Liver (tissue), 9 donors: ENCODE measurements around the gene CYB561. TPM values are rescaled to one million over a fixed set of nuclear protein-coding genes. Genes with fewer than 3 reads are reported as not detected.

Experiments used
- DNase-seq: peaks from one replicate; pipeline ENCODE4 v3.0.0-alpha.2; 2017; ENCODE audit warnings: low spot score
- H3K27ac ChIP-seq, 2 donors: one replicate each; pipeline ENCODE4 v1.7.0; 2013; ENCODE audit warnings: inconsistent platforms in 2 of 2, low read length in 2 of 2, control low read depth in 1 of 2, low read depth in 1 of 2, mild to moderate bottlenecking in 1 of 2
- H3K27me3 ChIP-seq, 4 donors: one replicate each; pipeline versions ENCODE4 v1.6.1 to v1.7.0; 2013; ENCODE audit warnings: low read length in 3 of 4, inconsistent platforms in 1 of 4, mild to moderate bottlenecking in 1 of 4, moderate library complexity in 1 of 4; ENCODE audit not compliant: control insufficient read depth in 4 of 4, insufficient read depth in 4 of 4
- H3K36me3 ChIP-seq, 4 donors: one replicate each; pipeline versions ENCODE4 v1.6.1 to v1.7.0; 2013; ENCODE audit warnings: low read length in 3 of 4, mild to moderate bottlenecking in 3 of 4, low read depth in 1 of 4, moderate library complexity in 1 of 4; ENCODE audit not compliant: control insufficient read depth in 4 of 4, insufficient read depth in 3 of 4
- H3K4me1 ChIP-seq, 4 donors: one replicate each; pipeline versions ENCODE4 v1.6.1 to v1.7.0; 2013; ENCODE audit warnings: low read length in 3 of 4, mild to moderate bottlenecking in 3 of 4, moderate library complexity in 1 of 4; ENCODE audit not compliant: control insufficient read depth in 4 of 4, insufficient read depth in 4 of 4
- H3K4me3 ChIP-seq, 3 donors: one replicate each; pipeline versions ENCODE4 v1.6.1 to v1.7.0; 2013; ENCODE audit warnings: low read length in 3 of 3, control low read depth in 1 of 3, low read depth in 1 of 3, mild to moderate bottlenecking in 1 of 3
- H3K9ac ChIP-seq, 2 donors: one replicate each; pipeline ENCODE4 v1.7.0; 2013; ENCODE audit warnings: low read length in 2 of 2, mild to moderate bottlenecking in 2 of 2, moderate library complexity in 2 of 2, control low read depth in 1 of 2, low read depth in 1 of 2
- H3K9me3 ChIP-seq, 4 donors: one replicate each; pipeline versions ENCODE4 v1.6.1 to v1.7.0; 2013; ENCODE audit warnings: low read length in 3 of 4; ENCODE audit not compliant: control insufficient read depth in 4 of 4
- ATF3 ChIP-seq: IDR thresholded peaks from 2 replicates; pipeline ENCODE4 v1.6.1; 2016; ENCODE audit warnings: antibody characterized with exemption
- CTCF ChIP-seq: fragments of 150-350 bp; IDR thresholded peaks from 2 replicates; pipeline ENCODE4 v1.5.1; 2017; ENCODE audit warnings: improper control_type of control experiment, low read depth, low read length; ENCODE audit not compliant: missing input control
- EGR1 ChIP-seq, 2 donors: IDR thresholded peaks; 2 replicates each; pipeline ENCODE4 v1.6.1; 2016 to 2018; ENCODE audit warnings: antibody characterized with exemption in 2 of 2, low read depth in 2 of 2
- FOXA2 ChIP-seq: IDR thresholded peaks from 2 replicates; pipeline ENCODE4 v1.6.1; 2016; ENCODE audit warnings: antibody characterized with exemption
- GABPA ChIP-seq, 2 donors: IDR thresholded peaks in 1 of 2; conservative IDR thresholded peaks in 1 of 2; 2 replicates each; pipeline ENCODE4 v1.6.1; 2016; ENCODE audit warnings: antibody characterized with exemption in 2 of 2, mild to moderate bottlenecking in 1 of 2, moderate library complexity in 1 of 2
- HNF4A ChIP-seq, 2 donors: conservative IDR thresholded peaks; 2 replicates each; pipeline ENCODE4 v1.6.1; 2016; ENCODE audit warnings: antibody characterized with exemption in 2 of 2, mild to moderate bottlenecking in 2 of 2
- HNF4G ChIP-seq: IDR thresholded peaks from 2 replicates; pipeline ENCODE4 v1.6.1; 2016; ENCODE audit warnings: antibody characterized with exemption
- JUND ChIP-seq, 2 donors: IDR thresholded peaks; 2 replicates each; pipeline ENCODE4 v1.6.1; 2016; ENCODE audit warnings: antibody characterized with exemption in 2 of 2
- MAX ChIP-seq: IDR thresholded peaks from 2 replicates; pipeline ENCODE4 v1.6.1; 2016; ENCODE audit warnings: antibody characterized with exemption
- NR2F2 ChIP-seq: IDR thresholded peaks from 2 replicates; pipeline ENCODE4 v1.6.1; 2016; ENCODE audit warnings: antibody characterized with exemption
- RAD21 ChIP-seq, 2 donors: IDR thresholded peaks; 2 replicates each; pipeline ENCODE4 v1.6.1; 2016; ENCODE audit warnings: antibody characterized with exemption in 2 of 2, mild to moderate bottlenecking in 2 of 2
- REST ChIP-seq: IDR thresholded peaks from 2 replicates; pipeline ENCODE4 v1.6.1; 2016; ENCODE audit warnings: antibody characterized with exemption, mild to moderate bottlenecking
- RXRA ChIP-seq, 2 donors: IDR thresholded peaks; 2 replicates each; pipeline ENCODE4 v1.6.1; 2017 to 2018; ENCODE audit warnings: antibody characterized with exemption in 2 of 2, mild to moderate bottlenecking in 1 of 2
- SP1 ChIP-seq: IDR thresholded peaks from 2 replicates; pipeline ENCODE4 v1.6.1; 2018; ENCODE audit warnings: antibody characterized with exemption, mild to moderate bottlenecking
- TAF1 ChIP-seq: conservative IDR thresholded peaks from 2 replicates; pipeline ENCODE4 v1.6.1; 2016; ENCODE audit warnings: antibody characterized with exemption, mild to moderate bottlenecking
- YY1 ChIP-seq: IDR thresholded peaks from 2 replicates; pipeline ENCODE4 v1.6.1; 2016; ENCODE audit warnings: antibody characterized with exemption, mild to moderate bottlenecking
- ZBTB33 ChIP-seq: IDR thresholded peaks from 2 replicates; pipeline ENCODE4 v1.6.1; 2016; ENCODE audit warnings: antibody characterized with exemption
- WGBS: extraction: QIAGEN DNeasy Blood & Tissue Kit; methylation state at CpG from one replicate; pipeline ENCODE4 v1.1.7; 2013; 5-methylcytosine and 5-hydroxymethylcytosine counted together
- polyA plus RNA-seq, 2 donors: library from polyadenylated mRNA; stranded (reverse) in 1 of 2; unstranded in 1 of 2; fragments of 200-250 nt in 1 of 2; fragments of >200 nt in 1 of 2; fragmentation: Nextera tagmentation in 1 of 2; extraction: Ambion mirVana in 1 of 2; gene quantifications; one replicate each; pipeline versions ENCODE4 v1.2.1 to v1.2.3, GENCODE V29; 2013 to 2015
- total RNA-seq, 2 donors: library from RNA; depleted of rRNA; stranded (reverse); fragments of >200 nt; gene quantifications; one replicate each; pipeline ENCODE4 v1.2.3, GENCODE V29; 2014
- donor health status: healthy.
- donor health status: healthy.
- donor health status: healthy.
- donor health status: healthy.
- donor health status: healthy.

Gene CYB561
- total and polyA plus RNA-seq, 4 donors, result 0.93 to 18.5 (median 12.9) TPM

GRCh38 chr17:63431939-63432804, 13.9 kb downstream of the CYB561 start (continued):
- TF ChIP-seq REST (peak; percentile 25), GABPA (IDR thresholded peaks at IDR 0.05 in 1 of 2, conservative IDR thresholded peaks at IDR 0.05 in 1 of 2) (no peak)

- peak overlapping the region; percentile 14 to 79 for H3K27ac ChIP-seq
- H3K4me3 ChIP-seq, result no peak overlapping the region
- 88% methylated on average over 7 of the region's 7 CpGs for WGBS
- no peak for DNase-seq
- H3K9ac ChIP-seq, result no peak overlapping the region
- H3K36me3 ChIP-seq, result no peaks in the 10 kb centered on the region
- no peaks in the 10 kb centered on the region for H3K27me3 ChIP-seq
- H3K4me1 ChIP-seq, result peaks cover 3 to 22% (median 11%) of the 10 kb centered on the region in 4 donors
- H3K9me3 ChIP-seq, result no peaks in the 10 kb centered on the region
- TF ChIP-seq YY1 (no peak), MAX (no peak), TAF1 (no peak), HNF4G (no peak), EGR1 (IDR thresholded peaks at IDR 0.05; ENCODE audit: low read depth in 2 of 2) (no peak), GABPA (IDR thresholded peaks at IDR 0.05 in 1 of 2, conservative IDR thresholded peaks at IDR 0.05 in 1 of 2) (no peak), HNF4A (conservative IDR thresholded peaks at IDR 0.05) (no peak), FOXA2 (no peak), ZBTB33 (no peak), ATF3 (no peak), JUND (IDR thresholded peaks at IDR 0.05) (no peak), REST (no peak), RXRA (IDR thresholded peaks at IDR 0.05) (no peak), RAD21 (IDR thresholded peaks at IDR 0.05) (no peak), CTCF (no peak), SP1 (no peak), NR2F2 (no peak)
Observed at GRCh38 chr17:63431618-63431938, 14.5 kb downstream of the CYB561 start.
